AG09309 (cell line): ENCODE results near the gene PPP1R7.

Experiments
- DNase-seq: peaks from one replicate; pipeline ENCODE4 v3.0.0-alpha.2; 2010; ENCODE audit warnings: low read depth
- H3K4me3 ChIP-seq: 2 replicates; pipeline ENCODE4 v1.5.1; 2011; ENCODE audit warnings: mild to moderate bottlenecking, low read depth, low read length, moderate library complexity; ENCODE audit not compliant: control insufficient read depth
- TF ChIP-seq, protein P1 (sequence below): IDR thresholded peaks from 2 replicates; pipeline ENCODE4 v1.5.1; 2011; ENCODE audit warnings: mild to moderate bottlenecking, low read depth, low read length, inconsistent platforms; ENCODE audit not compliant: insufficient read depth, control insufficient read depth; ENCODE audit errors: missing control alignments

Gene PPP1R7

GRCh38 chr2:241184901-241185300, 34.6 kb downstream of the PPP1R7 start:
- H3K4me3 ChIP-seq = no peak overlapping the region
- TF ChIP-seq, protein P1, sequence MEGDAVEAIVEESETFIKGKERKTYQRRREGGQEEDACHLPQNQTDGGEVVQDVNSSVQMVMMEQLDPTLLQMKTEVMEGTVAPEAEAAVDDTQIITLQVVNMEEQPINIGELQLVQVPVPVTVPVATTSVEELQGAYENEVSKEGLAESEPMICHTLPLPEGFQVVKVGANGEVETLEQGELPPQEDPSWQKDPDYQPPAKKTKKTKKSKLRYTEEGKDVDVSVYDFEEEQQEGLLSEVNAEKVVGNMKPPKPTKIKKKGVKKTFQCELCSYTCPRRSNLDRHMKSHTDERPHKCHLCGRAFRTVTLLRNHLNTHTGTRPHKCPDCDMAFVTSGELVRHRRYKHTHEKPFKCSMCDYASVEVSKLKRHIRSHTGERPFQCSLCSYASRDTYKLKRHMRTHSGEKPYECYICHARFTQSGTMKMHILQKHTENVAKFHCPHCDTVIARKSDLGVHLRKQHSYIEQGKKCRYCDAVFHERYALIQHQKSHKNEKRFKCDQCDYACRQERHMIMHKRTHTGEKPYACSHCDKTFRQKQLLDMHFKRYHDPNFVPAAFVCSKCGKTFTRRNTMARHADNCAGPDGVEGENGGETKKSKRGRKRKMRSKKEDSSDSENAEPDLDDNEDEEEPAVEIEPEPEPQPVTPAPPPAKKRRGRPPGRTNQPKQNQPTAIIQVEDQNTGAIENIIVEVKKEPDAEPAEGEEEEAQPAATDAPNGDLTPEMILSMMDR = no peak
- DNase-seq = no peak

DNA sequence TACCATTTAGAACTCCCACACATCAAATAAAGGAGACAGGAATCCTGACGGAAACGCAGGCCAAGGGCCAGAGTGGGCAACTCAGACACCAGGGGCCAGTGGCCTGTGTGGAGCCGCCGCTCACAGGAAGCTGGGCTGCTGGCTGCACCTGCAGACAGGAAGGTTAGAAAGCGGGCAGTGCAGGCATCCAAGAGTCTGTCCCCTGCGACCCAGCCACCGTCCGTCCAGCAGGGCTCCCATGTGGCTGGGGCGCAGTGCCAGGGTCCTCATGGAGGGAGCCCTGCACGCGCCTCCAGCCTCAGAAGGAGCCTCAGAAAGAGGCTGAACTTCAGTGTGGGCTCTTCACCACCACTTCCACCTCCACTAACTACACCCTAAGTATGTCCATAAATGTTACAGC, 35.7 kb downstream of the PPP1R7 start:
- no peak for DNase-seq
- H3K4me3 ChIP-seq = no peak overlapping the region
- TF ChIP-seq, protein P1 = no peak

GRCh38 chr2:241187101-241187917, 37.0 kb downstream of the PPP1R7 start:
- no peak for DNase-seq
- TF ChIP-seq, protein P1 = no peak
- no peak overlapping the region for H3K4me3 ChIP-seq

- no peak overlapping the region for H3K4me3 ChIP-seq
- DNase-seq = no peak
- TF ChIP-seq, protein P1 = no peak
Observed at GRCh38 chr2:241187918-241188234, 37.6 kb downstream of the PPP1R7 start.

GRCh38 chr2:241188361-241189092, 38.3 kb downstream of the PPP1R7 start, which contains the start of gene ANO7:
Gene ANO7, plus strand, starts transcription at chr2:241188677. Its CDS starts 1,387 bp downstream, at chr2:241190064.
- H3K4me3 ChIP-seq = no peak within 1 kb of the TSS
- DNase-seq = no peak
- TF ChIP-seq, protein P1 = no peak

- DNase-seq = no peak
- TF ChIP-seq, protein P1 = no peak
- H3K4me3 ChIP-seq = no peak overlapping the region
Observed at GRCh38 chr2:241189093-241189855, 39.0 kb downstream of the PPP1R7 start.
